Measurements from ENCODE around the gene ADAM12.

The ADAM12 gene

GRCh38 chr10:126101325-126101724, 287.0 kb downstream of the ADAM12 start:
- H3K9ac ChIP-seq (ENCODE audit: low read length) = no peak overlapping the region
- no peaks in the 10 kb centered on the region for H3K4me1 ChIP-seq (ENCODE audit: control insufficient read depth, insufficient read depth, low read length)
- no peaks in the 10 kb centered on the region for H3K36me3 ChIP-seq (ENCODE audit: control insufficient read depth, insufficient read depth, low read length)
- H3K4me3 ChIP-seq (ENCODE audit: low read length) = no peak overlapping the region
- no peaks in the 10 kb centered on the region for H3K27me3 ChIP-seq (ENCODE audit: control insufficient read depth, insufficient read depth, low read length)
- H3K27ac ChIP-seq (ENCODE audit: low read depth, low read length) = no peak overlapping the region

GRCh38 chr10:126099366-126099765, 288.9 kb downstream of the ADAM12 start:
- H3K9ac ChIP-seq (ENCODE audit: low read length) = no peak overlapping the region
- H3K27me3 ChIP-seq (ENCODE audit: control insufficient read depth, insufficient read depth, low read length) = no peaks in the 10 kb centered on the region
- H3K27ac ChIP-seq (ENCODE audit: low read depth, low read length) = no peak overlapping the region
- no peaks in the 10 kb centered on the region for H3K36me3 ChIP-seq (ENCODE audit: control insufficient read depth, insufficient read depth, low read length)
- no peaks in the 10 kb centered on the region for H3K4me1 ChIP-seq (ENCODE audit: control insufficient read depth, insufficient read depth, low read length)
- no peak overlapping the region for H3K4me3 ChIP-seq (ENCODE audit: low read length)

- Histone ChIP-seq H3K4me1 (ENCODE audit: control insufficient read depth, insufficient read depth, low read length) (no peaks in the 10 kb centered on the region), H3K36me3 (ENCODE audit: control insufficient read depth, insufficient read depth, low read length) (no peaks in the 10 kb centered on the region), H3K4me3 (ENCODE audit: low read length) (no peak overlapping the region), H3K9ac (ENCODE audit: low read length) (no peak overlapping the region), H3K27me3 (ENCODE audit: control insufficient read depth, insufficient read depth, low read length) (no peaks in the 10 kb centered on the region), H3K27ac (ENCODE audit: low read depth, low read length) (no peak overlapping the region)
These were observed 290.1 kb downstream of the ADAM12 start for GRCh38 chr10:126098226-126098581.

GRCh38 chr10:126097558-126098225, 290.6 kb downstream of the ADAM12 start:
- Histone ChIP-seq H3K9ac (ENCODE audit: low read length) (no peak overlapping the region), H3K4me1 (ENCODE audit: control insufficient read depth, insufficient read depth, low read length) (no peaks in the 10 kb centered on the region), H3K27me3 (ENCODE audit: control insufficient read depth, insufficient read depth, low read length) (no peaks in the 10 kb centered on the region), H3K4me3 (ENCODE audit: low read length) (no peak overlapping the region), H3K36me3 (ENCODE audit: control insufficient read depth, insufficient read depth, low read length) (no peaks in the 10 kb centered on the region), H3K27ac (ENCODE audit: low read depth, low read length) (no peak overlapping the region)

- H3K27me3 ChIP-seq (ENCODE audit: control insufficient read depth, insufficient read depth, low read length) = no peaks in the 10 kb centered on the region
- H3K27ac ChIP-seq (ENCODE audit: low read depth, low read length) = no peak overlapping the region
- H3K4me1 ChIP-seq (ENCODE audit: control insufficient read depth, insufficient read depth, low read length) = no peaks in the 10 kb centered on the region
- no peaks in the 10 kb centered on the region for H3K36me3 ChIP-seq (ENCODE audit: control insufficient read depth, insufficient read depth, low read length)
- no peak overlapping the region for H3K9ac ChIP-seq (ENCODE audit: low read length)
- no peak overlapping the region for H3K4me3 ChIP-seq (ENCODE audit: low read length)
These were observed 293.7 kb downstream of the ADAM12 start for GRCh38 chr10:126094537-126094936.

GRCh38 chr10:126092366-126093215, 295.7 kb downstream of the ADAM12 start:
- no peaks in the 10 kb centered on the region for H3K4me1 ChIP-seq (ENCODE audit: control insufficient read depth, insufficient read depth, low read length)
- H3K4me3 ChIP-seq (ENCODE audit: low read length) = no peak overlapping the region
- no peaks in the 10 kb centered on the region for H3K36me3 ChIP-seq (ENCODE audit: control insufficient read depth, insufficient read depth, low read length)
- H3K27ac ChIP-seq (ENCODE audit: low read depth, low read length) = no peak overlapping the region
- H3K27me3 ChIP-seq (ENCODE audit: control insufficient read depth, insufficient read depth, low read length) = no peaks in the 10 kb centered on the region
- H3K9ac ChIP-seq (ENCODE audit: low read length) = no peak overlapping the region

GRCh38 chr10:126090911-126091728, 297.2 kb downstream of the ADAM12 start:
- Histone ChIP-seq H3K9ac (ENCODE audit: low read length) (no peak overlapping the region), H3K36me3 (ENCODE audit: control insufficient read depth, insufficient read depth, low read length) (no peaks in the 10 kb centered on the region), H3K4me3 (ENCODE audit: low read length) (no peak overlapping the region), H3K27ac (ENCODE audit: low read depth, low read length) (no peak overlapping the region), H3K4me1 (ENCODE audit: control insufficient read depth, insufficient read depth, low read length) (no peaks in the 10 kb centered on the region), H3K27me3 (ENCODE audit: control insufficient read depth, insufficient read depth, low read length) (no peaks in the 10 kb centered on the region)

GRCh38 chr10:126090443-126090842, 297.8 kb downstream of the ADAM12 start:
- Histone ChIP-seq H3K27me3 (ENCODE audit: control insufficient read depth, insufficient read depth, low read length) (no peaks in the 10 kb centered on the region), H3K4me3 (ENCODE audit: low read length) (no peak overlapping the region), H3K27ac (ENCODE audit: low read depth, low read length) (no peak overlapping the region), H3K4me1 (ENCODE audit: control insufficient read depth, insufficient read depth, low read length) (no peaks in the 10 kb centered on the region), H3K9ac (ENCODE audit: low read length) (no peak overlapping the region), H3K36me3 (ENCODE audit: control insufficient read depth, insufficient read depth, low read length) (no peaks in the 10 kb centered on the region)

- H3K4me3 ChIP-seq (ENCODE audit: low read length) = no peak overlapping the region
- H3K36me3 ChIP-seq (ENCODE audit: control insufficient read depth, insufficient read depth, low read length) = no peaks in the 10 kb centered on the region
- no peak overlapping the region for H3K9ac ChIP-seq (ENCODE audit: low read length)
- H3K27ac ChIP-seq (ENCODE audit: low read depth, low read length) = no peak overlapping the region
- H3K27me3 ChIP-seq (ENCODE audit: control insufficient read depth, insufficient read depth, low read length) = no peaks in the 10 kb centered on the region
- H3K4me1 ChIP-seq (ENCODE audit: control insufficient read depth, insufficient read depth, low read length) = no peaks in the 10 kb centered on the region
These were observed 300.3 kb downstream of the ADAM12 start for GRCh38 chr10:126087796-126088505.

GRCh38 chr10:126087153-126087680, 301.1 kb downstream of the ADAM12 start:
- H3K9ac ChIP-seq (ENCODE audit: low read length) = no peak overlapping the region
- H3K4me3 ChIP-seq (ENCODE audit: low read length) = no peak overlapping the region
- H3K4me1 ChIP-seq (ENCODE audit: control insufficient read depth, insufficient read depth, low read length) = no peaks in the 10 kb centered on the region
- H3K27me3 ChIP-seq (ENCODE audit: control insufficient read depth, insufficient read depth, low read length) = no peaks in the 10 kb centered on the region
- H3K36me3 ChIP-seq (ENCODE audit: control insufficient read depth, insufficient read depth, low read length) = no peaks in the 10 kb centered on the region
- no peak overlapping the region for H3K27ac ChIP-seq (ENCODE audit: low read depth, low read length)

GRCh38 chr10:126085806-126086205, 302.5 kb downstream of the ADAM12 start:
- no peak overlapping the region for H3K4me3 ChIP-seq (ENCODE audit: low read length)
- H3K27ac ChIP-seq (ENCODE audit: low read depth, low read length) = no peak overlapping the region
- no peaks in the 10 kb centered on the region for H3K27me3 ChIP-seq (ENCODE audit: control insufficient read depth, insufficient read depth, low read length)
- H3K36me3 ChIP-seq (ENCODE audit: control insufficient read depth, insufficient read depth, low read length) = no peaks in the 10 kb centered on the region
- no peak overlapping the region for H3K9ac ChIP-seq (ENCODE audit: low read length)
- no peaks in the 10 kb centered on the region for H3K4me1 ChIP-seq (ENCODE audit: control insufficient read depth, insufficient read depth, low read length)

GRCh38 chr10:126084369-126084768, 303.9 kb downstream of the ADAM12 start:
- H3K4me1 ChIP-seq (ENCODE audit: control insufficient read depth, insufficient read depth, low read length) = no peaks in the 10 kb centered on the region
- H3K4me3 ChIP-seq (ENCODE audit: low read length) = no peak overlapping the region
- no peaks in the 10 kb centered on the region for H3K36me3 ChIP-seq (ENCODE audit: control insufficient read depth, insufficient read depth, low read length)
- H3K27me3 ChIP-seq (ENCODE audit: control insufficient read depth, insufficient read depth, low read length) = no peaks in the 10 kb centered on the region
- H3K27ac ChIP-seq (ENCODE audit: low read depth, low read length) = no peak overlapping the region
- no peak overlapping the region for H3K9ac ChIP-seq (ENCODE audit: low read length)

All from rectal smooth muscle tissue (tissue), 1 donor.